B cell (primary cell): ENCODE measurements around the gene MOB3C. TPM values are rescaled to one million over a fixed set of nuclear protein-coding genes. Genes with fewer than 3 reads are reported as not detected.

Source experiments
- ATAC-seq: fragments of 200-7000 bp; cut with Tn5 transposase; one replicate; pipeline ENCODE4 v1.10.0; 2021; ENCODE audit warnings: low read depth, mild to moderate bottlenecking, moderate number of reproducible peaks, moderate library complexity
- CTCF ChIA-PET: fragments of 350-600 bp; sonication (Branson Sonifier 250); formaldehyde crosslinking; loops from one replicate; lab custom pipeline; 2021; ENCODE audit warnings: antibody characterized with exemption, inconsistent platforms; lab: Charles Lee
- POLR2A ChIA-PET: fragments of 350-600 bp; sonication (Branson Sonifier 250); formaldehyde crosslinking; loops from one replicate; lab custom pipeline; 2021; ENCODE audit warnings: antibody characterized with exemption; lab: Charles Lee
- DNase-seq: peaks from one replicate; pipeline ENCODE4 v3.0.0; 2013
- H2AFZ ChIP-seq: 2 replicates; pipeline ENCODE4 v1.6.1; 2012; ENCODE audit warnings: mild to moderate bottlenecking, low read depth, low read length; ENCODE audit not compliant: insufficient read depth, poor library complexity, severe bottlenecking
- H3K27ac ChIP-seq, 2 donors: 1 replicate in 1 of 2; 2 replicates in 1 of 2; pipeline ENCODE4 v1.5.1; 2012 to 2013; ENCODE audit warnings: low read length in 2 of 2, mild to moderate bottlenecking in 2 of 2, moderate library complexity in 1 of 2
- H3K27me3 ChIP-seq, 4 experiments: fragments of 200-600 bp in 1 of 4; sonication (generic) in 1 of 4; replicated peaks in 1 of 4; 1 replicate in 2 of 4; 2 replicates in 2 of 4; pipeline versions ENCODE4 v1.6.1 to v1.7.0; 2013 to 2016; ENCODE audit warnings: low read length in 3 of 4, mild to moderate bottlenecking in 2 of 4, mixed read lengths in 1 of 4, moderate library complexity in 1 of 4; ENCODE audit not compliant: insufficient read depth in 4 of 4, control insufficient read depth in 3 of 4; ENCODE audit errors: control extremely low read depth in 1 of 4
- H3K36me3 ChIP-seq, 2 experiments: replicated peaks in 1 of 2; 1 replicate in 1 of 2; 2 replicates in 1 of 2; pipeline versions ENCODE4 v1.6.1 to v1.7.1; 2013; ENCODE audit warnings: low read length in 1 of 2; ENCODE audit not compliant: insufficient read depth in 2 of 2, control insufficient read depth in 1 of 2; ENCODE audit errors: control extremely low read depth in 1 of 2, extremely low read depth in 1 of 2
- H3K4me1 ChIP-seq, 2 donors: fragments of 200-600 bp in 1 of 2; sonication (generic) in 1 of 2; 1 replicate in 1 of 2; 2 replicates in 1 of 2; pipeline versions ENCODE4 v1.5.1 to v1.6.1; 2013 to 2017; ENCODE audit warnings: low read length in 2 of 2; ENCODE audit not compliant: control insufficient read depth in 2 of 2, insufficient read depth in 2 of 2
- H3K4me2 ChIP-seq: replicated peaks from 2 replicates; pipeline ENCODE3; 2012; ENCODE audit warnings: mild to moderate bottlenecking, low read depth, low read length; ENCODE audit not compliant: poor library complexity, severe bottlenecking
- H3K4me3 ChIP-seq, 5 experiments: fragments of 200-600 bp in 1 of 5; sonication (generic) in 1 of 5; 1 replicate in 3 of 5; 2 replicates in 2 of 5; pipeline versions ENCODE4 v1.5.1 to v1.7.0; 2011 to 2016; ENCODE audit warnings: low read length in 4 of 5, mild to moderate bottlenecking in 4 of 5, low read depth in 2 of 5, control low read depth in 1 of 5, moderate library complexity in 1 of 5; ENCODE audit not compliant: insufficient read depth in 1 of 5; ENCODE audit errors: control extremely low read depth in 1 of 5, extremely low read depth in 1 of 5
- H3K79me2 ChIP-seq: fragments of 200-600 bp; sonication (generic); one replicate; pipeline ENCODE4 v1.6.0; 2016; ENCODE audit warnings: low read length; ENCODE audit not compliant: control insufficient read depth, insufficient read depth
- H3K9ac ChIP-seq: fragments of 200-600 bp; sonication (generic); 2 replicates; pipeline ENCODE4 v1.6.1; 2017; ENCODE audit warnings: mild to moderate bottlenecking, low read length, moderate library complexity
- H3K9me3 ChIP-seq, 3 donors: one replicate each; pipeline versions ENCODE4 v1.6.1 to v1.7.1; 2013; ENCODE audit warnings: low read length in 2 of 3; ENCODE audit not compliant: control insufficient read depth in 2 of 3, insufficient read depth in 1 of 3; ENCODE audit errors: control extremely low read depth in 1 of 3
- H4K20me1 ChIP-seq: 2 replicates; pipeline ENCODE4 v1.6.0; 2012; ENCODE audit warnings: mild to moderate bottlenecking, low read length; ENCODE audit not compliant: insufficient read depth, control insufficient read depth, poor library complexity, severe bottlenecking
- H3K27ac Mint-ChIP-seq: one replicate; pipeline ENCODE4 v1.8.0; 2021; ENCODE audit warnings: mixed read lengths
- H3K27me3 Mint-ChIP-seq: one replicate; pipeline ENCODE4 v1.8.0; 2021; ENCODE audit warnings: mixed read lengths
- H3K4me1 Mint-ChIP-seq: one replicate; pipeline ENCODE4 v1.8.0; 2021; ENCODE audit warnings: mixed read lengths
- H3K4me3 Mint-ChIP-seq: one replicate; pipeline ENCODE4 v1.8.0; 2021; ENCODE audit warnings: mixed read lengths
- H3K9me3 Mint-ChIP-seq: one replicate; pipeline ENCODE4 v1.8.0; 2022; ENCODE audit warnings: mixed read lengths; ENCODE audit not compliant: insufficient read depth
- CTCF ChIP-seq: fragments of 200-600 bp; IDR thresholded peaks from one replicate; pipeline ENCODE4 v1.8.0; 2022; ENCODE audit warnings: antibody characterized with exemption, mild to moderate bottlenecking
- EZH2 ChIP-seq: IDR thresholded peaks from 2 replicates; pipeline ENCODE4 v1.6.1; 2012; ENCODE audit warnings: borderline replicate concordance, low read depth, mild to moderate bottlenecking, moderate library complexity, low read length; ENCODE audit not compliant: insufficient read depth, poor library complexity, severe bottlenecking
- WGBS: methylation state at CpG from one replicate; pipeline ENCODE4 v1.1.5; 2013; ENCODE audit warnings: missing lambda C conversion rate; ENCODE audit not compliant: insufficient coverage; 5-methylcytosine and 5-hydroxymethylcytosine counted together
- intact Hi-C: fragments of 100-400 bp; cut with micrococcal nuclease; formaldehyde crosslinking; loops from one replicate; pipeline ENCODE4 v1.10.0; 2022
- polyA plus RNA-seq: library from polyadenylated mRNA; depleted of rRNA; stranded (reverse); fragments of >200 nt; gene quantifications from 2 replicates; pipeline ENCODE4 v1.2.3, GENCODE V29; 2012
- total RNA-seq, 2 donors: library from RNA; stranded (reverse); fragments of 120-200 nt in 1 of 2; gene quantifications; 1 replicate in 1 of 2; 2 replicates in 1 of 2; pipeline versions ENCODE4 v1.2.3 to v1.2.4, GENCODE V29; 2013 to 2022

MOB3C gene
- total and polyA plus RNA-seq, 2 donors (not counting 1 experiment from before 2014, with no cell fraction given), result 18.9 to 19.2 TPM

GRCh38 chr1:46607345-46608130, 9.1 kb downstream of the MOB3C start:
- DNase-seq, result no peak
- Mint-ChIP-seq H3K27ac (no peak overlapping the region), H3K27me3 (no peaks in the 10 kb centered on the region), H3K4me3 (no peak overlapping the region), H3K4me1 (peaks cover 29% of the 10 kb centered on the region), H3K9me3 (no peaks in the 10 kb centered on the region)
- ChIA-PET POLR2A (interaction anchor here (1.3 kb wide), 1 partner anchor 9 kb away, joined by 4 read pairs; the partner anchor contains the start of gene MOB3C), CTCF (interaction anchor here (0.7 kb wide), 1 partner anchor 962 kb away, joined by 5 read pairs; no protein-coding TSS in a partner anchor)
- no peaks in the 10 kb centered on the region for H3K27me3 ChIP-seq
- peaks cover 18% of the 10 kb centered on the region for H4K20me1 ChIP-seq
- no peaks in the 10 kb centered on the region for H3K9me3 ChIP-seq
- 97% methylated on average over 7 of the region's 7 CpGs for WGBS
- ATAC-seq, result no peak
- peaks cover 22% of the 10 kb centered on the region for H3K79me2 ChIP-seq
- H3K9ac ChIP-seq, result no peak overlapping the region
- intact Hi-C loops, result no loop called here
- H3K36me3 ChIP-seq, result peaks cover 6 to 29% of the 10 kb centered on the region in 2 experiments
- H3K4me2 ChIP-seq, result no peak overlapping the region
- peaks cover 12 to 23% of the 10 kb centered on the region in 2 donors for H3K4me1 ChIP-seq
- no peak overlapping the region for H2AFZ ChIP-seq
- H3K27ac ChIP-seq, result no peak overlapping the region
- no peak for TF ChIP-seq EZH2
- TF ChIP-seq CTCF, result no peak
- H3K4me3 ChIP-seq, result no peak overlapping the region
